NCI-H2107 treated with DMSO at 0.1 percent for 48 hours (cell line): ENCODE measurements around the gene ODC1.
"Not testable (repeated sequence)": the region's sequence is repeated elsewhere in the genome, so short reads cannot be mapped to it uniquely, and the experiment has no call there.

Experiments used
- DNase-seq: peaks from one replicate; lab custom pipeline; 2025; ENCODE audit not compliant: unreplicated experiment; lab: John Stamatoyannopoulos, UW

The ODC1 gene

GRCh38 chr2:10447895-10448575 lies at the start of gene ODC1:
ODC1 (minus strand) TSS chr2:10448327; CDS start chr2:10445032, 3,295 bp downstream.
- peak; percentile 73 for DNase-seq

DNA sequence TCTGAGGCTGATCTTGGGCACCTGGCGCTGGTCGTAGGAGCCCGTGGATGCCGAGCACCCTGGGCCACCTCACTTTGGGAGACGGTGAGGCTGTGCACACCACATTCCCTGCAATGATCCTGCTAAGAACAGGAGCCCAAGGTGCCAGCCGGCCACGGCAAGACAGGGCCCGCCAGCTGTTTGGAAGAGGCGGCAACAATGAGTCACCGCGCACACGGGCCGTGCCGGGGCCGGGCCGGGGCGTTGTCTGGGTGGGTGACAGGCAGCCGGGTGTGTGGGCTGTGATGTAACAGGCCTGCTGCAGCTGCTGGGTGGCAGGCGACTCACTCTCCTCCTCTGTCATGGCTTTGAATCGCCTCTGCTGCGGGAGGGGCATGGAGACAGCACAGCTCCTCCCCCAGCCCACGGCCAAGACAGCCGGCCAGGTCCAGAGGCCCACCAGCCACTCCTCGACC lies 49.7 kb upstream of the ODC1 start:
- DNase-seq = peak; percentile 49

DNA sequence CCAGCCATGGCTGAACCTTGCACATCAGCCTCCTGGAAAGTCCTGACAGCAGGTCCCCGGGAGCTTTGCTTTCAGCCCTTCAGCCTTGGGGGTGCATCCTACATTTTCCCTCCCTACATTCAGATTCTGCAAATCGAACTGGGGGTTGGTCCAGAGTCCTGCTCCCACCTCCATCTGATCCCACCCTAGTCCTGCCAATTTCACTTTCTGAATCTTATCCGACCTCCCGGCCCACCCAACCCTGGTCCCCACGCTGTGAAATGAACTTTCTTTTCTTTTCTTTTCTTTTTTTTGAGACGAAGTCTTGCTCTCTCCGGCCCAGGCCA lies 47.8 kb upstream of the ODC1 start:
- DNase-seq = no peak

DNA sequence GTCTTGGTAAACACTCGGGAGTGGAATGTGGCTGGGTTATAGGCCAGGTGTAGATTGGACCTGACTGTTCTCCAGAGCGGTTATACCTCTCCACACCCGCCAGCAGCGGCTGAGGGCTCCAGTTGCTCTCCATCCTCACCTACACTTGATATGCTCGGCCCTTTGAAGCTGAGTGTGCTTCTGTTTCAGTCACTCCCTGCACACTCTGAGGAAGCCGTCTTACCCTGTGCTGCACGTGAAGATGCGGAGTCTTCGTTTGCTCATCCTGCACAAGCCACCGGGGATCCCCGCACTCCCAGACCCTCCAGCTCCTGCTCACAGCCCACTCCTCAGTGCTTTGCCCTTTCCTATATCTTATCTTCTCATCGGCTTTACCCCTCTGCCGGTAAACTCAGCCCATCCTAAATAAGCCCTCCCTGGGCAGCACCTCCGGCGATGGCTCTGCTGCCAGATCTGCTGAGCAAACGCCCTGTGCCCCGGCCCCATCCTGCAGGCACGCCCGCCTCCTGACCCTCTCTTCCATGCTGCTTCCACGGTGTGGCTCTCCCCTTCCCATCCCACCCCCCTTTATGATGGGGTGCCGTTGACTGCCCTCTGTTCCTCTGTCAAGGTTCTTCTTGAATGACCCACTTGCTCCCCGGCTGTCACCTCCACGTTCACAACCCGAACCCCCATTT lies 47.3 kb upstream of the ODC1 start:
- DNase-seq = no peak

DNA sequence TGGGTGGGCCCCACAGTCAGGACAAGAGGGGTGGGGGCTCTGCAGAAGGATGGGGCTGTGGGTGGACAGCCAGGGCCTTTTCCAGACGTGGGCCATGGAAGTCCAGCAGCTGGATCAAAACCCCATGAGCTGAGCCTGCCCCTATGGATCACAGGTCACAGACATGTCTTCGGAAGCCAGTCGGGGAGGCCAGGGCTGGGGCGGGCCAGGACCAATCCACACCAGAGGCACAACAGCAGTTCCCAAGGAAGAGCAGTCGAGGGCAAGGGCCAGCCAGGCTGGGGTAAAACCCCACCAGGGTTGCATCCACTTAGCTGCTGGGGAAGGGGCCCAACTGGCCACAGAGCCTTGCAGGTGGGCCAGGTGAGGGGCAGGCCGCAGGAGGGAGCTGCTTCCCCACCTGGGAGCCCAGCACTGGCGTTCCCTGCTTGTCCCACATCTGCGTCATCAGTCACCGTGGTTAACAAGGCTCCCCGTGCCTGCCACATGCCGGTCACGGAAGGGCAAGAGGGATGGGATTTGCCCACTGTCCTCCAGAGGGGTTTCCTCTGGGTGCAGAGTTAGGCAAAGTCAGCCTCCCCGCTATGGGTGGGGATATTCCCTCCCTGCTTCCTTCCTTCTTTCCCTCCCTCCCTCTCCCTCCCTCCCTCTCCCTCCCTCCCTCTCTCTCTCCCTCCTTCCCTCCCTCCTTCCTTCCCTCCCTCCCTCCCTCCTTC lies 46.4 kb upstream of the ODC1 start:
- DNase-seq = no peak

- DNase-seq = no peak
Observed at GRCh38 chr2:10493634-10494281, 45.6 kb upstream of the ODC1 start.

- DNase-seq = no peak
Observed at GRCh38 chr2:10493075-10493633, 45.0 kb upstream of the ODC1 start.

GRCh38 chr2:10490806-10491291 lies 42.7 kb upstream of the ODC1 start:
- DNase-seq = no peak

DNA sequence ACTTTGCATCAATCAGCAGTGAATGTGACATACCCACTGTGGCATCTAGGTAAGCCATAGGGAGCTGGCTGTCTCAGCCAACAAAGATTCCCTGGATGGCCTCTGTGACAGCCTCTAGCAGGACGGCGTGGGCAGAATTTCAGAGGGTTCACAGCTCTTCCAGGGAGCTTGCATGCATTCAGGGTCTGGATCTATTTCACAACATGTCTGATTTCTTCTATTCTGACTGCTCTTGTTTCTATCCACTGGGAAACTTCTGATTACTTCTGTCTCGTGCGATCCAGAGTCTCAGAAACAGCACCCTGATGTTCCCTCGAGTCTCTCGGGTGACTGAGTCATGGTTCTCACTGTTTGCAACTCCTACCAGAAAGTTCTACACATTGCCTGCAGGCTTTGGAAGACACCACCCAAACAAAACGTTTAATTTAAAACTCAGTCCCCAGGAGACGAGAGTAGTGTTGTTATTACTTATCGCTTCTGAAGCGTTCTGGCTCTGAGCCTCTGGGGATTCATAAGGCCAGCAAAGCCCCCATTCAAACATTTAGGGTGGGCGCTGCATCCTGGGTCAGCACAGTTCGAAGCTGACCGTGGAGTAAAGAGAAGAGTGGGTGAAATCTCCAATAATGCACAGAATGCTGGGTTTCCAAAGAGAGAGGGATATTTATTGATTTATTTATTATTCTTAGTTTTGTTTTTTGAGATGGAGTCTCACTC lies 41.9 kb upstream of the ODC1 start:
- DNase-seq = no peak

DNA sequence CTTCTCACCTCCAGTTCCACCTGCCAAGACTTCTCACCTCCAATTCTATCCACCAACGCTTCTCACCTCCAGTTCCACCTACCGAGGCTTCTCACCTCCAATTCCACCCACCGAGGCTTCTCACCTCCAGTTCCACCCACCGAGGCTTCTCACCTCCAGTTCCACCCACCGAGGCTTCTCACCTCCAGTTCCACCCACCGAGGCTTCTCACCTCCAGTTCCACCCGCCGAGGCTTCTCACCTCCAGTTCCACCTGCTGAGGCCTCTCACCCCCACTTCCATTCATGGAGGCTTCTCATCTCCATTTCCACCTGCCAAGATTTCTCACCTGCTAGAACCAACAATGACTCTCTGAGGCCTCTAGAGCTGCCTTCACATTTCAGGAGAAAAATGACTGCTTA lies 40.0 kb upstream of the ODC1 start:
- not testable (repeated sequence) for DNase-seq

DNA sequence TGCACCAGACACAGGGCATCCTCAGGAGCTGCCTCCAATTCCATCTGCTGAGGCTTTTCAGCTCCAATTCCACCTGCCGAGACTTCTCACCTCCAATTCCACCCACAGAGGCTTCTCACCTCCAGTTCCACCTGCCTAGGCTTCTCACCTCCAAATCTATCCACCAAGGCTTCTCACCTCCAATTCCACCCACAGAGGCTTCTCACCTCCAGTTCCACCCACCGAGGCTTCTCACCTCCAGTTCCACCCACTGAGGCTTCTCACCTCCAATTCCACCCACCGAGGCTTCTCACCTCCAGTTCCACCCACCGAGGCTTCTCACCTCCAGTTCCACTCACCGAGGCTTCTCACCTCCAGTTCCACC lies 39.6 kb upstream of the ODC1 start:
- DNase-seq = not testable (repeated sequence)

DNA sequence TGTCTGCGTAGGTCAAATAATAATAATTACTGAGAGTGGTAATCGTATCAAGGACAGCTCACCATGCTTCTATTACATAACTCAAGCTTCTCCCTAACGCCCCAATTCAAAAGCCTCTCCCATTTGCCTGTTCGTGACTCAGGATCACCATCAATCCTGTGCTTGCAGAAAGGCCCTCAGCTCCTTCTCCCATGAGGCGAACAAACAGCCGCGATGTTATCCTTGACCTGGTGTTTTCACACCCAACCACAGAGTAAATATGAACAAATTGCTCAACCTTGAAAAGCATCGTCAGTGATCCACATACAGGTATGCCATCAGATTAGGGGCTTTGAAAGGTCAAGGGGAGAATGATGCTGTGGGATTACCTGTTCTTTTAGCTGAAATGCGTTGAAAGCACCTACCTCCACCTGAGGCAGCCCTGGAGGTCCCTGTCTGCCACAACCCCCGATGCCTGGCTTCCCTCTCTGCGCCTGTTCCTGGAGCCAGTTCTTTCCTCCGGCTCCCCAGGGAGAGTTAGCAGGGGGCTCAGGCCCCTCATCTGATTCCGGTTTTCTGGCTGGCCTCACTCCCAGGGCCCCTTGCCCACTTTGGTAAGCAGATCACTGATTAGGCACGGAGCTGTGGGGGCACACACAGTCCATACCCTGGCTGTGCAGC lies 39.1 kb upstream of the ODC1 start:
- peak; percentile 44 for DNase-seq

- DNase-seq = peak; percentile 81
Observed at GRCh38 chr2:10486601-10487079, 38.5 kb upstream of the ODC1 start.

DNA sequence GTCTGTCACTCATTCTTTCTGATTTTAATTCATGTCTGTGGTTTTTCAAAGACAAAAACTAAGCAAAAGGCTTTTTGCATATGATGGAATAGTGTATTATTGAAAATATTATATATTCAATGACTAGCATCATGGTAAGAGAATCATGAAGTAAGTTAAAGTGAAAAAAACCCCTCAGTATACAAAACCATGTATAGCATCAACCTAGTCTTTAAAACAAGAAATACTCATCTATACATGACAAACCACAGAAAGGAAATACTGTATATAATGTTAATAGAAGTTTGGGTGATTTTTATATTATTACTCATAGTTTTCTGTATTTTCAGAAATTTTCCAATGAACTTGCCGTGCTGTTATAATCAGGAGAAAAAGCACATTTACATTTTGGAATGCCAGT lies 38.0 kb upstream of the ODC1 start:
- no peak for DNase-seq

GRCh38 chr2:10482913-10483312 lies 34.8 kb upstream of the ODC1 start:
- DNase-seq = no peak

DNA sequence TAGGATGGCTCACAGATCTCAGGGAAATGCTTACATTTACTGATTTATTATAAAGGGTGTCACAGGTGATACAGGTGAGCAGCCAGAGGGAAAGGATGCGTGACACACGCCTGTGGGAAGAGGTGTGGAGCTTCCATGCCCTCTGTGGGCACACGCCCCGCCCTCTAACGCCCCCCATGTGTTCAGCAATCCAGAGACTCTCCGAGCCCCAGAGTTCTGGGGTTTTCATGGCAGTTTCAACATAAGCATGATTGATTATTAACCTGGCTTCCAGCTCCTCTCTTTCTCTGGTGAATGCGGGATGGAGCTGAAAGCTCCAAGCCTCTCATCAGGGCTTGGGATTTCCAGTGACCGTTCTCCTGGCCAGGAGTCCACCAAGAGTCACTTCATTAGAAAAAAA lies 34.3 kb upstream of the ODC1 start:
- DNase-seq = no peak

DNA sequence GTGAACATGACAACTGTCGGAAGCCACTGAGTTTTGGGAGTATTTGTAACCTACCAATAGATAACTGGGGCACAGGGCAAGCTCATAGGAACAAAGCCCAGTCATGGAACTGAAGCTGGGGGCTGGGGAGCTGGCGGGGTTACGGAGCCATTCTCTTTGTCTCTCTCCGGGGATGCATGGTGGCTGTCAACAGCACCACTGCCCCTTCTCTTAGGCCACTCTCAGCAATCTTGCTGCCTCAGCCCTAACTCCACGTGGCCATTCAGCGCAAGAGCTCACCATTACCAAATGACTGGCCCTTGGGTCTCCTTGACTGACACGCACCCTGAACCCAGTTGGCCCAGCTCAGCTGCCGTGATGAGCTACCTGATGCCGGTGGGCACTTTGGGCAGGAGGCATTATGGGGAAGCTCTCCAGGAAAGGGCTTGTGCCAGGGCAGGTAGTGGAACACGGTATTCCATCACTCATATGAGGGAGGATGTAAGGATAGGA lies 33.6 kb upstream of the ODC1 start:
- DNase-seq = no peak

DNA sequence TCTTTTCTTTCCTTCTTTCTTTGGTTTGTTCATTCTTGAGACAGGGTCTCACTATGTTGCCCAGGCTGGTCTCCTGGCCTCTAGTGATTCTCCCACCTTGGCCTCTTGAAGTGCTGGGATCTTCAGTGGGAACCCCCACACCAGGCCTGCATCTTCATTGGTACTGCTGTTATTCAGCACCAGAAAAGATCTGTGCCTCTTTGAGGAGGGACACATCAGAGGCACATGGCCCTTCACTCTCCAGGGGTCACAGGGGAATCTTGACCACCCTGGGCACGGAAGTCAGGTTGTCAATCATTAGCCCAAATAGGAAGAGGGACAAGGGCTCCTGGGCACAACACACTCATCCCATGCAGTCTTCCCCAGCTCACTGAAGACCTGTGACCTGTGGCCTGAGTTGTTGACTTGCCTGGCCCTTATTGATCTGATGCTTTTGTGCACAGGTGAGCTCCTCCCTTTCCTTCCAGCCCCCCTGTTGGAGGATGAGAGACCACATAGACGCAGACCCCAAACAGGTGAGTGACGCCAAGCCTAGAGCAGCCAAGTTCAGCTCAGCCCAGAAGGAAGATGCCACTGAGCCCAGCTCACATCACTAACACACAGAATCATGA lies 33.0 kb upstream of the ODC1 start:
- DNase-seq = no peak

DNA sequence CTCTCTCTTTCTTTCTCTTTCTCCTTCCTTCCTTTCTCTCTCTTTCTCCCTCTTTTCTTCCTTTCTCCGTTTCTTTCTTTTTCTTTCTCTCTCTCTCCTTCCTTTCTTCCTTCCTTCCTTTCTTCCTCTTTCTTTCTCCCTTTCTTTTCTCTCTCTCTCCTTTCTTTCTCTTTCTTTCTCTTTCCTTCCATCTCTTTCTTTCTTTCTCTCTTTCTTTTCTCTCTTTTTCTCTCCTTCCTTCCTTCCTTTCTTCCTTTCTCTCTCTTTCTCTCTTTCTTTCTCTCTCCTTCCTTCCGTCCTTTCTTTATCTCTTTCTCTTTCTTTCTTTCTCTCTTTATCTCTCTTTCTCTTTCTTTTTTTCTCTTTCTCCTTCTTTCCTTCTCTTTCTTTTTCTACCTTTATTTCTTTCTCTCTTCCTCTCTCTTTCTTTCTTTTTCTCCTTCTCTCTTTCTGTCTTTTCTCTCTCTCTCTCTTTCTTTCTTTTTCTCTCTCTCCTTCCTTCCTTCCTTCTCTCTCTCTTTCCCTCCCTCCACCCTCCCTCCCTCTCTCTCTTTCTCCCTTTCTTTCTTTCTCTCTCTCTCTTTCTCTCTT lies 32.3 kb upstream of the ODC1 start:
- DNase-seq = no peak
